ENCODE data around the gene PAPOLA.

The PAPOLA gene

DNA sequence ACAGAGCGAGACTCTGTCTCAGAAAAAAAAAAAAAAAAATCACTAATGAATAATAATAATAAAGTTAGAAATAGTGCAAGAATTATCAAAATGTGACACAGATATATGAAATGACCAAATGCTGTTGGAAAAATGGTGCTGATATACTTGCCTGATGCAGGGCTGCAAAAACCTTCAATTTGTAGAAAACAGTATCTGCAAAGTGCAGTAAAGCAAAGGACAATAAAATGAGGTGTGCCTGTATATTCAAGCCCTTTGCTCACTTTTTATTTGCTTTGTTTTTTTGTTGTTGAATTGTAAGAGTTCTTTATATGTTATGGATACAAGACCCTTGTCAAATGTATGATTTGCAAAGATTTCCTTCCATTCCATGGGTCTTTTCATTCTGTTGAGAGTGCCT lies 9.0 kb upstream of the PAPOLA start:
- Histone ChIP-seq H3K36me3 (ENCODE audit: insufficient read depth, low read length) (no peaks in the 10 kb centered on the region), H3K79me2 (ENCODE audit: insufficient read depth, low read length) (no peaks in the 10 kb centered on the region), H4K20me1 (ENCODE audit: insufficient read depth, low read length, poor library complexity, severe bottlenecking) (no peaks in the 10 kb centered on the region), H3K4me3 (ENCODE audit: low read length, poor library complexity, severe bottlenecking) (no peak overlapping the region), H3K4me1 (ENCODE audit: insufficient read depth, low read length, poor library complexity, severe bottlenecking) (no peaks in the 10 kb centered on the region), H2AFZ (ENCODE audit: low read length) (no peak overlapping the region), H3K27me3 (ENCODE audit: insufficient read depth, low read length, poor library complexity, severe bottlenecking) (no peaks in the 10 kb centered on the region), H3K9me2 (replicated peaks; ENCODE audit: low read depth, low read length) (no peaks in the 10 kb centered on the region), H3K9me3 (ENCODE audit: insufficient read depth, low read depth, low read length) (no peaks in the 10 kb centered on the region), H3F3A (ENCODE audit: low read depth) (no peaks in the 10 kb centered on the region), H3K4me2 (ENCODE audit: low read depth, low read length, poor library complexity, severe bottlenecking) (no peak overlapping the region), H3K9ac (ENCODE audit: low read depth, low read length, poor library complexity, severe bottlenecking) (no peak overlapping the region)
- TF ChIP-seq, protein P1, sequence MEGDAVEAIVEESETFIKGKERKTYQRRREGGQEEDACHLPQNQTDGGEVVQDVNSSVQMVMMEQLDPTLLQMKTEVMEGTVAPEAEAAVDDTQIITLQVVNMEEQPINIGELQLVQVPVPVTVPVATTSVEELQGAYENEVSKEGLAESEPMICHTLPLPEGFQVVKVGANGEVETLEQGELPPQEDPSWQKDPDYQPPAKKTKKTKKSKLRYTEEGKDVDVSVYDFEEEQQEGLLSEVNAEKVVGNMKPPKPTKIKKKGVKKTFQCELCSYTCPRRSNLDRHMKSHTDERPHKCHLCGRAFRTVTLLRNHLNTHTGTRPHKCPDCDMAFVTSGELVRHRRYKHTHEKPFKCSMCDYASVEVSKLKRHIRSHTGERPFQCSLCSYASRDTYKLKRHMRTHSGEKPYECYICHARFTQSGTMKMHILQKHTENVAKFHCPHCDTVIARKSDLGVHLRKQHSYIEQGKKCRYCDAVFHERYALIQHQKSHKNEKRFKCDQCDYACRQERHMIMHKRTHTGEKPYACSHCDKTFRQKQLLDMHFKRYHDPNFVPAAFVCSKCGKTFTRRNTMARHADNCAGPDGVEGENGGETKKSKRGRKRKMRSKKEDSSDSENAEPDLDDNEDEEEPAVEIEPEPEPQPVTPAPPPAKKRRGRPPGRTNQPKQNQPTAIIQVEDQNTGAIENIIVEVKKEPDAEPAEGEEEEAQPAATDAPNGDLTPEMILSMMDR (conservative IDR thresholded peaks at IDR 0.05; ENCODE audit: low read length) = no peak
- TF ChIP-seq EZH2phosphoT487 (IDR thresholded peaks at IDR 0.05; ENCODE audit: borderline replicate concordance) = no peak

DNA sequence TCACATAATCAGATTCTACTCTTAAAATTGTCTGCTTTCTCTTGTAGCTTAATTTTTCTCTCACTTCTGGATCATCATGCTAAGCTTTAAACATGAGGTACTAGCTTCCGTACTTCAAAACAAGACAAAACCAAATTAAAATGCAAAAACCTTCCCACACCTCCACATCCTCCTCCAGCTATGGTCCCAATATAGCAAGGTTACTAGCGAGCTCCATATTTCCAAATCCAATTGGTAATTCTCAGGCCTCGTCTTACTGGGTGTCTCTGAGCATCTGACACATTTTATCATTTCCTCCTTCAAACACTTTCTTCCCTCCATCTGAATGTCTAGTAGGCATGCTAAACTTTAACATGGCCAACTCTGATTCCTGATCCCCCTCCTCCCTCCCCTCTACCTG lies 7.9 kb upstream of the PAPOLA start:
- H3K4me1 ChIP-seq (ENCODE audit: insufficient read depth, low read length, poor library complexity, severe bottlenecking) = no peaks in the 10 kb centered on the region
- H3K9ac ChIP-seq (ENCODE audit: low read depth, low read length, poor library complexity, severe bottlenecking) = no peak overlapping the region
- H2AFZ ChIP-seq (ENCODE audit: low read length) = no peak overlapping the region
- H3K27me3 ChIP-seq (ENCODE audit: insufficient read depth, low read length, poor library complexity, severe bottlenecking) = no peaks in the 10 kb centered on the region
- H3K9me2 ChIP-seq (replicated peaks; ENCODE audit: low read depth, low read length) = no peaks in the 10 kb centered on the region
- no peak overlapping the region for H3K4me3 ChIP-seq (ENCODE audit: low read length, poor library complexity, severe bottlenecking)
- H3K79me2 ChIP-seq (ENCODE audit: insufficient read depth, low read length) = no peaks in the 10 kb centered on the region
- H3F3A ChIP-seq (ENCODE audit: low read depth) = no peaks in the 10 kb centered on the region
- H3K4me2 ChIP-seq (ENCODE audit: low read depth, low read length, poor library complexity, severe bottlenecking) = no peak overlapping the region
- no peaks in the 10 kb centered on the region for H3K36me3 ChIP-seq (ENCODE audit: insufficient read depth, low read length)
- no peaks in the 10 kb centered on the region for H3K9me3 ChIP-seq (ENCODE audit: insufficient read depth, low read depth, low read length)
- no peak for TF ChIP-seq EZH2phosphoT487 (IDR thresholded peaks at IDR 0.05; ENCODE audit: borderline replicate concordance)
- TF ChIP-seq, protein P1 (conservative IDR thresholded peaks at IDR 0.05; ENCODE audit: low read length) = no peak
- H4K20me1 ChIP-seq (ENCODE audit: insufficient read depth, low read length, poor library complexity, severe bottlenecking) = no peaks in the 10 kb centered on the region

DNA sequence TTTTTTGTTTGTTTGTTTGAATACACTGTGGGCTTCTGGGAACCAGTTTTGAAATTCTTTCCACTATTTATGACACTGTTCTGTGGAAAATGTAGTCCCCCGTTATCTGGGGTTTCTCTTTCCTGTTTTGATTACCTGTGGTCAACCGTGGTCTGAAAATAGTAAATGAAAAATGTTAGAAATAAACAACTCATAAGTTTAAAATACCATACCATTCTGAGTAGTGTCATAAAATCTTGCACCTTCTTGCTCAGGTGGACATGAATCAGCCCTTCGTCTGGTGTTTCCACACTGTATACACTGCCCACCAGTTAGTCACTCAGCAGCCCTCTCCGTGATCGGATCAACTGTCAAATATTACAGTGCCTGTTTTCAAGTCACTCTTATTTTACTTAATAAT lies 5.1 kb upstream of the PAPOLA start:
- H3K9me3 ChIP-seq (ENCODE audit: insufficient read depth, low read depth, low read length) = no peaks in the 10 kb centered on the region
- H3F3A ChIP-seq (ENCODE audit: low read depth) = no peaks in the 10 kb centered on the region
- H3K4me1 ChIP-seq (ENCODE audit: insufficient read depth, low read length, poor library complexity, severe bottlenecking) = peaks cover 4% of the 10 kb centered on the region
- TF ChIP-seq EZH2phosphoT487 (IDR thresholded peaks at IDR 0.05; ENCODE audit: borderline replicate concordance) = no peak
- TF ChIP-seq, protein P1 (conservative IDR thresholded peaks at IDR 0.05; ENCODE audit: low read length) = no peak
- H4K20me1 ChIP-seq (ENCODE audit: insufficient read depth, low read length, poor library complexity, severe bottlenecking) = no peaks in the 10 kb centered on the region
- H3K27me3 ChIP-seq (ENCODE audit: insufficient read depth, low read length, poor library complexity, severe bottlenecking) = no peaks in the 10 kb centered on the region
- H2AFZ ChIP-seq (ENCODE audit: low read length) = no peak overlapping the region
- no peaks in the 10 kb centered on the region for H3K9me2 ChIP-seq (replicated peaks; ENCODE audit: low read depth, low read length)
- no peaks in the 10 kb centered on the region for H3K36me3 ChIP-seq (ENCODE audit: insufficient read depth, low read length)
- H3K9ac ChIP-seq (ENCODE audit: low read depth, low read length, poor library complexity, severe bottlenecking) = no peak overlapping the region
- no peak overlapping the region for H3K4me2 ChIP-seq (ENCODE audit: low read depth, low read length, poor library complexity, severe bottlenecking)
- no peak overlapping the region for H3K4me3 ChIP-seq (ENCODE audit: low read length, poor library complexity, severe bottlenecking)
- H3K79me2 ChIP-seq (ENCODE audit: insufficient read depth, low read length) = peaks cover 11% of the 10 kb centered on the region
